Ectodermal cell (in vitro differentiated cells): Measurements from ENCODE around the gene RNASEH2B.
A peak's percentile ranks its signal among the peaks of the same experiment; 100 is the strongest.

ENCODE experiments used
- H3K27ac ChIP-seq: 2 replicates; pipeline ENCODE4 v1.7.0; 2013; ENCODE audit warnings: mild to moderate bottlenecking, low read depth, low read length; ENCODE audit not compliant: insufficient read depth, poor library complexity, severe bottlenecking
- H3K27me3 ChIP-seq: 2 replicates; pipeline ENCODE4 v1.7.0; 2013; ENCODE audit warnings: mild to moderate bottlenecking, low read length; ENCODE audit not compliant: insufficient read depth, control insufficient read depth, poor library complexity, severe bottlenecking
- H3K36me3 ChIP-seq: one replicate; pipeline ENCODE4 v1.7.0; 2013; ENCODE audit warnings: low read length; ENCODE audit not compliant: control insufficient read depth, insufficient read depth
- H3K4me1 ChIP-seq: one replicate; pipeline ENCODE4 v1.7.0; 2013; ENCODE audit warnings: low read length; ENCODE audit not compliant: control insufficient read depth, insufficient read depth
- H3K4me3 ChIP-seq: 2 replicates; pipeline ENCODE4 v1.7.0; 2013; ENCODE audit warnings: low read depth, low read length, control low read depth; ENCODE audit not compliant: insufficient read depth
- H3K9me3 ChIP-seq: 2 replicates; pipeline ENCODE4 v1.7.0; 2013; ENCODE audit warnings: mild to moderate bottlenecking, low read length, moderate library complexity; ENCODE audit not compliant: control insufficient read depth
- WGBS, 2 experiments: methylation state at CpG; one replicate each; pipeline ENCODE4 v1.1.7; 2013; ENCODE audit warnings: missing lambda C conversion rate in 2 of 2; 5-methylcytosine and 5-hydroxymethylcytosine counted together

The RNASEH2B gene

GRCh38 chr13:50990818-50991506, 81.4 kb downstream of the RNASEH2B start:
- peak overlapping the region; percentile 0 for H3K27ac ChIP-seq

GRCh38 chr13:50991579-50992521, 82.3 kb downstream of the RNASEH2B start:
- H3K4me1 ChIP-seq, result peaks cover 13% of the 10 kb centered on the region
- H3K36me3 ChIP-seq, result no peaks in the 10 kb centered on the region
- WGBS, 2 experiments, result 81 to 85% methylated on average over 6 of the region's 6 CpGs
- H3K27me3 ChIP-seq, result peaks cover 9% of the 10 kb centered on the region
- no peak overlapping the region for H3K4me3 ChIP-seq
- H3K9me3 ChIP-seq, result no peaks in the 10 kb centered on the region
- no peak overlapping the region for H3K27ac ChIP-seq

More at GRCh38 chr13:50990818-50991506, 81.4 kb downstream of the RNASEH2B start:
- Histone ChIP-seq H3K36me3 (no peaks in the 10 kb centered on the region), H3K4me3 (no peak overlapping the region), H3K27me3 (peaks cover 9% of the 10 kb centered on the region), H3K4me1 (peaks cover 13% of the 10 kb centered on the region), H3K9me3 (no peaks in the 10 kb centered on the region)
- 37 to 42% methylated on average over 22 of the region's 22 CpGs for WGBS, 2 experiments

GRCh38 chr13:50993371-50993770, 83.8 kb downstream of the RNASEH2B start:
- Histone ChIP-seq H3K4me3 (no peak overlapping the region), H3K9me3 (no peaks in the 10 kb centered on the region), H3K4me1 (peaks cover 13% of the 10 kb centered on the region), H3K27ac (no peak overlapping the region), H3K27me3 (peaks cover 9% of the 10 kb centered on the region), H3K36me3 (no peaks in the 10 kb centered on the region)
- 94% methylated on average over 2 of the region's 2 CpGs for WGBS, 2 experiments

GRCh38 chr13:50993934-50994333, 84.3 kb downstream of the RNASEH2B start:
- H3K27ac ChIP-seq, result no peak overlapping the region
- peaks cover 13% of the 10 kb centered on the region for H3K4me1 ChIP-seq
- 68 to 80% methylated on average over 2 of the region's 3 CpGs for WGBS, 2 experiments

GRCh38 chr13:50994651-50995050, 85.1 kb downstream of the RNASEH2B start:
- peaks cover 9% of the 10 kb centered on the region for H3K27me3 ChIP-seq
- no peaks in the 10 kb centered on the region for H3K9me3 ChIP-seq
- WGBS, 2 experiments, result 61 to 73% methylated on average over 9 of the region's 9 CpGs
- H3K36me3 ChIP-seq, result no peaks in the 10 kb centered on the region
- no peak overlapping the region for H3K27ac ChIP-seq
- peaks cover 13% of the 10 kb centered on the region for H3K4me1 ChIP-seq
- no peak overlapping the region for H3K4me3 ChIP-seq

More at GRCh38 chr13:50993934-50994333, 84.3 kb downstream of the RNASEH2B start:
- H3K4me3 ChIP-seq, result no peak overlapping the region
- peaks cover 9% of the 10 kb centered on the region for H3K27me3 ChIP-seq
- H3K36me3 ChIP-seq, result no peaks in the 10 kb centered on the region
- H3K9me3 ChIP-seq, result no peaks in the 10 kb centered on the region

GRCh38 chr13:50995854-50996253, 86.3 kb downstream of the RNASEH2B start:
- Histone ChIP-seq H3K9me3 (no peaks in the 10 kb centered on the region), H3K27me3 (peaks cover 9% of the 10 kb centered on the region), H3K4me1 (peaks cover 14% of the 10 kb centered on the region), H3K27ac (no peak overlapping the region), H3K4me3 (no peak overlapping the region), H3K36me3 (no peaks in the 10 kb centered on the region)
- WGBS, 2 experiments, result 91 to 97% methylated on average over 2 to 3 of the region's 4 CpGs

GRCh38 chr13:50998326-50998725, 88.7 kb downstream of the RNASEH2B start:
- H3K4me3 ChIP-seq, result no peak overlapping the region
- 93% methylated on average over 3 of the region's 3 CpGs for WGBS, 2 experiments
- no peaks in the 10 kb centered on the region for H3K9me3 ChIP-seq
- H3K27me3 ChIP-seq, result peaks cover 4% of the 10 kb centered on the region
- H3K27ac ChIP-seq, result no peak overlapping the region
- H3K36me3 ChIP-seq, result no peaks in the 10 kb centered on the region
- H3K4me1 ChIP-seq, result peaks cover 8% of the 10 kb centered on the region

GRCh38 chr13:50999641-51000040, 90.0 kb downstream of the RNASEH2B start:
- H3K27ac ChIP-seq, result no peak overlapping the region
- no peaks in the 10 kb centered on the region for H3K36me3 ChIP-seq
- WGBS, 2 experiments, result 92 to 94% methylated on average over 7 of the region's 7 CpGs
- H3K4me3 ChIP-seq, result no peak overlapping the region
- no peaks in the 10 kb centered on the region for H3K27me3 ChIP-seq
- no peaks in the 10 kb centered on the region for H3K9me3 ChIP-seq
- peaks cover 9% of the 10 kb centered on the region for H3K4me1 ChIP-seq

- H3K9me3 ChIP-seq, result no peaks in the 10 kb centered on the region
- H3K27ac ChIP-seq, result no peak overlapping the region
- H3K36me3 ChIP-seq, result no peaks in the 10 kb centered on the region
- H3K4me1 ChIP-seq, result peaks cover 13% of the 10 kb centered on the region
- no peak overlapping the region for H3K4me3 ChIP-seq
- 81 to 90% methylated on average over 5 of the region's 5 CpGs for WGBS, 2 experiments
- H3K27me3 ChIP-seq, result no peaks in the 10 kb centered on the region
Observed at GRCh38 chr13:51000061-51000460, 90.5 kb downstream of the RNASEH2B start.

GRCh38 chr13:51000571-51001260, 91.1 kb downstream of the RNASEH2B start:
- Histone ChIP-seq H3K36me3 (no peaks in the 10 kb centered on the region), H3K27ac (no peak overlapping the region), H3K27me3 (no peaks in the 10 kb centered on the region), H3K9me3 (no peaks in the 10 kb centered on the region), H3K4me3 (no peak overlapping the region), H3K4me1 (peaks cover 18% of the 10 kb centered on the region)
- WGBS, 2 experiments, result 64 to 65% methylated on average over 13 to 15 of the region's 15 CpGs
